ENCODE measurements around the gene RTL5.

DNA sequence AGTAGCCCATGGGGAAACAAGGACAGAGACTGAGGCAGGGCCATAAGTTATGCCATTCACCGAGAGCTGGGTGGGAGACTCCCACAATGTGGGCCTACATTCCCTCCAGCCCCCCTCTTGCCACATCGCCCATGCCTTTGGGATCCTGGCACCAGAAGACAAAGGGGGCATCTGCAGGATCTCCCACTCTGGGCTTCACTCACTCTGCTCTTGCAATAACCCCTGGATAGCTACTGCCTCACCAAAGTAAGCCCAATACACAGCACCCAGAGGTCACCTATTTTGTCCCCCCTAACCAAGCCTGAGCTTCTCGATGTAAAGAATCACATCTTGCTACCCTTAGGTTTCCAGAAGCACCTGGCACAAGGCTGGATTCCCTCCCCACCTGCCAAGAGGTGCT lies 741 bp upstream of the RTL5 start:
- TF ChIP-seq, protein P1, sequence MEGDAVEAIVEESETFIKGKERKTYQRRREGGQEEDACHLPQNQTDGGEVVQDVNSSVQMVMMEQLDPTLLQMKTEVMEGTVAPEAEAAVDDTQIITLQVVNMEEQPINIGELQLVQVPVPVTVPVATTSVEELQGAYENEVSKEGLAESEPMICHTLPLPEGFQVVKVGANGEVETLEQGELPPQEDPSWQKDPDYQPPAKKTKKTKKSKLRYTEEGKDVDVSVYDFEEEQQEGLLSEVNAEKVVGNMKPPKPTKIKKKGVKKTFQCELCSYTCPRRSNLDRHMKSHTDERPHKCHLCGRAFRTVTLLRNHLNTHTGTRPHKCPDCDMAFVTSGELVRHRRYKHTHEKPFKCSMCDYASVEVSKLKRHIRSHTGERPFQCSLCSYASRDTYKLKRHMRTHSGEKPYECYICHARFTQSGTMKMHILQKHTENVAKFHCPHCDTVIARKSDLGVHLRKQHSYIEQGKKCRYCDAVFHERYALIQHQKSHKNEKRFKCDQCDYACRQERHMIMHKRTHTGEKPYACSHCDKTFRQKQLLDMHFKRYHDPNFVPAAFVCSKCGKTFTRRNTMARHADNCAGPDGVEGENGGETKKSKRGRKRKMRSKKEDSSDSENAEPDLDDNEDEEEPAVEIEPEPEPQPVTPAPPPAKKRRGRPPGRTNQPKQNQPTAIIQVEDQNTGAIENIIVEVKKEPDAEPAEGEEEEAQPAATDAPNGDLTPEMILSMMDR (IDR thresholded peaks at IDR 0.05), result no peak
- no peak for TF ChIP-seq POLR2A (IDR thresholded peaks at IDR 0.05)
- TF ChIP-seq POLR2AphosphoS5 (IDR thresholded peaks at IDR 0.05), result no peak

Data from gastroesophageal sphincter (tissue), 3 donors.